GM23338 (cell line): ENCODE data around the gene SEMA5A. TPM values are rescaled to one million over a fixed set of nuclear protein-coding genes. Genes with fewer than 3 reads are reported as not detected.

Experiments used
- ATAC-seq: fragments of 200-7000 bp; cut with Tn5 transposase; 3 replicates; pipeline ENCODE4 v1.9.1; 2020
- DNase-seq: peaks from one replicate; pipeline ENCODE4 v3.0.0-alpha.2; 2015; ENCODE audit warnings: low spot score
- H2AFZ ChIP-seq: fragments of 200-600 bp; sonication (generic); 2 replicates; pipeline ENCODE4 v1.8.0; 2016; ENCODE audit warnings: antibody characterized with exemption, mild to moderate bottlenecking, moderate library complexity
- H3F3A ChIP-seq: fragments of 200-600 bp; sonication (generic); replicated peaks from 2 replicates; pipeline ENCODE4 v1.8.0; 2017; ENCODE audit warnings: antibody characterized with exemption, mixed run types, low read depth
- H3K27ac ChIP-seq: fragments of 200-600 bp; sonication (generic); 2 replicates; pipeline ENCODE4 v1.6.1; 2016; ENCODE audit warnings: low read depth
- H3K27me3 ChIP-seq: fragments of 200-600 bp; sonication (generic); 2 replicates; pipeline ENCODE4 v1.8.0; 2016; ENCODE audit warnings: mild to moderate bottlenecking, mixed run types, moderate library complexity; ENCODE audit not compliant: insufficient read depth
- H3K36me3 ChIP-seq: fragments of 200-600 bp; sonication (generic); 2 replicates; pipeline ENCODE4 v1.8.0; 2016; ENCODE audit warnings: mild to moderate bottlenecking; ENCODE audit not compliant: insufficient read depth
- H3K4me1 ChIP-seq: fragments of 200-600 bp; sonication (generic); 2 replicates; pipeline ENCODE4 v1.8.0; 2016; ENCODE audit warnings: mild to moderate bottlenecking, moderate library complexity; ENCODE audit not compliant: insufficient read depth
- H3K4me2 ChIP-seq: fragments of 200-600 bp; sonication (generic); 2 replicates; pipeline ENCODE4 v1.7.1; 2017; ENCODE audit warnings: mixed run types
- H3K4me3 ChIP-seq: fragments of 200-600 bp; sonication (generic); 2 replicates; pipeline ENCODE4 v1.6.1; 2016; ENCODE audit warnings: mixed run types
- H3K79me2 ChIP-seq: fragments of 200-600 bp; sonication (generic); replicated peaks from 2 replicates; pipeline ENCODE4 v1.8.0; 2017; ENCODE audit warnings: mild to moderate bottlenecking; ENCODE audit not compliant: insufficient read depth
- H3K9me2 ChIP-seq: fragments of 200-600 bp; sonication (generic); 2 replicates; pipeline ENCODE4 v1.8.0; 2017; ENCODE audit not compliant: insufficient read depth
- H4K20me1 ChIP-seq: fragments of 200-600 bp; sonication (generic); replicated peaks from 2 replicates; pipeline ENCODE4 v1.8.0; 2017; ENCODE audit warnings: mild to moderate bottlenecking; ENCODE audit not compliant: insufficient read depth
- H3K27ac Mint-ChIP-seq: 2 replicates; pipeline ENCODE4 v1.8.0; 2020; ENCODE audit warnings: inconsistent platforms, mild to moderate bottlenecking, moderate library complexity, mixed read lengths
- H3K27me3 Mint-ChIP-seq: 3 replicates; pipeline ENCODE4 v1.8.0; 2022; ENCODE audit warnings: low read depth, mild to moderate bottlenecking, moderate library complexity, mixed read lengths, inconsistent platforms; ENCODE audit not compliant: insufficient read depth, poor library complexity
- H3K36me3 Mint-ChIP-seq: 3 replicates; pipeline ENCODE4 v1.8.0; 2021; ENCODE audit warnings: low read depth, mild to moderate bottlenecking, inconsistent platforms, moderate library complexity, mixed read lengths
- H3K4me1 Mint-ChIP-seq: 3 replicates; pipeline ENCODE4 v1.8.0; 2020; ENCODE audit warnings: mild to moderate bottlenecking, inconsistent platforms, mixed read lengths
- H3K4me3 Mint-ChIP-seq: 3 replicates; pipeline ENCODE4 v1.8.0; 2021; ENCODE audit warnings: moderate library complexity, mild to moderate bottlenecking, inconsistent platforms, mixed read lengths
- H3K9me3 Mint-ChIP-seq: 3 replicates; pipeline ENCODE4 v1.8.0; 2020; ENCODE audit warnings: moderate library complexity, mild to moderate bottlenecking, inconsistent platforms, mixed read lengths
- CREB1 ChIP-seq: fragments of 250-450 bp; sonication (Bioruptor Pico); IDR thresholded peaks from 2 replicates; pipeline ENCODE4 v1.5.0; 2020; ENCODE audit warnings: low read depth, mild to moderate bottlenecking, moderate library complexity
- EZH2 ChIP-seq: fragments of 200-600 bp; sonication (generic); IDR thresholded peaks from one replicate; pipeline ENCODE4 v1.8.0; 2017; ENCODE audit warnings: antibody characterized with exemption, mild to moderate bottlenecking, low read depth; ENCODE audit not compliant: unreplicated experiment
- JUNB ChIP-seq: IDR thresholded peaks from one replicate; pipeline ENCODE4 v1.6.1; 2016; ENCODE audit warnings: antibody characterized with exemption; ENCODE audit not compliant: unreplicated experiment
- ZNF114 ChIP-seq: fragments of 250-450 bp; sonication (Bioruptor Pico); IDR thresholded peaks from 2 replicates; pipeline ENCODE4 v1.5.0; 2020; ENCODE audit warnings: mild to moderate bottlenecking, moderate library complexity
- ZNF331 ChIP-seq: fragments of 250-450 bp; sonication (Bioruptor Pico); IDR thresholded peaks from 2 replicates; pipeline ENCODE4 v1.5.0; 2020; ENCODE audit warnings: low read depth, mild to moderate bottlenecking, moderate library complexity
- polyA plus RNA-seq: library from polyadenylated mRNA; unstranded; fragments of >200 nt; fragmentation: Nextera tagmentation; extraction: Ambion mirVana; gene quantifications from 2 replicates; pipeline ENCODE4 v1.2.1, GENCODE V29; 2016
- total RNA-seq: library from RNA; depleted of rRNA; stranded (reverse); fragments of >200 nt; shearing (Covaris generic); gene quantifications from 2 replicates; pipeline ENCODE4 v1.2.3, GENCODE V29; 2014
- TF ChIP-seq, protein P1 (sequence below), 2 experiments: fragments of 200-600 bp in 1 of 2; sonication (generic) in 1 of 2; conservative IDR thresholded peaks; 2 replicates each; pipeline versions ENCODE4 v1.5.1 to v1.6.1; 2016 to 2017; ENCODE audit warnings: antibody characterized with exemption in 2 of 2, low read depth in 2 of 2, mild to moderate bottlenecking in 2 of 2, moderate library complexity in 1 of 2
- TF ChIP-seq, protein P2 (sequence below): IDR thresholded peaks from 2 replicates; pipeline ENCODE4 v1.6.1; 2016; ENCODE audit warnings: antibody characterized with exemption
- TF ChIP-seq, protein P3 (sequence below): IDR thresholded peaks from one replicate; pipeline ENCODE4 v1.6.1; 2018; ENCODE audit warnings: antibody characterized with exemption; ENCODE audit not compliant: unreplicated experiment

The SEMA5A gene
- total and polyA plus RNA-seq, 2 experiments from 2014 or later: 2.1 to 8.1 TPM

DNA sequence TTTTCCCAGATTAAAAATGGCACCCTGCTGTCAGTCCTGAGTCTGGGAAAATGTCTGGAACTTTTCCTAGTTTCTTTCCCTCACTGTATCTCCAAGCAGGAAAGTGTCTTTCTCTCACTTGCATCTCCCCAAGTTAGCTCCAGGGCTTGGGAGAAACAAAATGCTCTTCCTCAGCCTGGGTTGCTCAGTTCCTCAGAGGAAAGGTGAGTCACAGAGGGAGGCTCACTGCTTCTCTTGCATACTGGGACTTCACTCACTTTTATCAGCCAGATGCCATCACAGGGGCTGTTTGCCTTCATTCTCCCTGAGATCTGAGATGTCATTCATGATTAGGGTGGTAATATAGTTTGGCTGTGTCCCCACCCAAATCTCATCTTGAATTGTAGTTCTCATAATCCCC, 519.9 kb downstream of the SEMA5A start (continued):
- TF ChIP-seq, protein P1, sequence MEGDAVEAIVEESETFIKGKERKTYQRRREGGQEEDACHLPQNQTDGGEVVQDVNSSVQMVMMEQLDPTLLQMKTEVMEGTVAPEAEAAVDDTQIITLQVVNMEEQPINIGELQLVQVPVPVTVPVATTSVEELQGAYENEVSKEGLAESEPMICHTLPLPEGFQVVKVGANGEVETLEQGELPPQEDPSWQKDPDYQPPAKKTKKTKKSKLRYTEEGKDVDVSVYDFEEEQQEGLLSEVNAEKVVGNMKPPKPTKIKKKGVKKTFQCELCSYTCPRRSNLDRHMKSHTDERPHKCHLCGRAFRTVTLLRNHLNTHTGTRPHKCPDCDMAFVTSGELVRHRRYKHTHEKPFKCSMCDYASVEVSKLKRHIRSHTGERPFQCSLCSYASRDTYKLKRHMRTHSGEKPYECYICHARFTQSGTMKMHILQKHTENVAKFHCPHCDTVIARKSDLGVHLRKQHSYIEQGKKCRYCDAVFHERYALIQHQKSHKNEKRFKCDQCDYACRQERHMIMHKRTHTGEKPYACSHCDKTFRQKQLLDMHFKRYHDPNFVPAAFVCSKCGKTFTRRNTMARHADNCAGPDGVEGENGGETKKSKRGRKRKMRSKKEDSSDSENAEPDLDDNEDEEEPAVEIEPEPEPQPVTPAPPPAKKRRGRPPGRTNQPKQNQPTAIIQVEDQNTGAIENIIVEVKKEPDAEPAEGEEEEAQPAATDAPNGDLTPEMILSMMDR (conservative IDR thresholded peaks at IDR 0.05; ENCODE audit: low read depth in 2 of 2): no peak
- TF ChIP-seq JUNB (no peak), ZNF114 (no peak), ZNF331 (CRISPR knock-in tag) (no peak)
- TF ChIP-seq, protein P2, sequence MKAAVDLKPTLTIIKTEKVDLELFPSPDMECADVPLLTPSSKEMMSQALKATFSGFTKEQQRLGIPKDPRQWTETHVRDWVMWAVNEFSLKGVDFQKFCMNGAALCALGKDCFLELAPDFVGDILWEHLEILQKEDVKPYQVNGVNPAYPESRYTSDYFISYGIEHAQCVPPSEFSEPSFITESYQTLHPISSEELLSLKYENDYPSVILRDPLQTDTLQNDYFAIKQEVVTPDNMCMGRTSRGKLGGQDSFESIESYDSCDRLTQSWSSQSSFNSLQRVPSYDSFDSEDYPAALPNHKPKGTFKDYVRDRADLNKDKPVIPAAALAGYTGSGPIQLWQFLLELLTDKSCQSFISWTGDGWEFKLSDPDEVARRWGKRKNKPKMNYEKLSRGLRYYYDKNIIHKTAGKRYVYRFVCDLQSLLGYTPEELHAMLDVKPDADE: no peak
- TF ChIP-seq, protein P3, sequence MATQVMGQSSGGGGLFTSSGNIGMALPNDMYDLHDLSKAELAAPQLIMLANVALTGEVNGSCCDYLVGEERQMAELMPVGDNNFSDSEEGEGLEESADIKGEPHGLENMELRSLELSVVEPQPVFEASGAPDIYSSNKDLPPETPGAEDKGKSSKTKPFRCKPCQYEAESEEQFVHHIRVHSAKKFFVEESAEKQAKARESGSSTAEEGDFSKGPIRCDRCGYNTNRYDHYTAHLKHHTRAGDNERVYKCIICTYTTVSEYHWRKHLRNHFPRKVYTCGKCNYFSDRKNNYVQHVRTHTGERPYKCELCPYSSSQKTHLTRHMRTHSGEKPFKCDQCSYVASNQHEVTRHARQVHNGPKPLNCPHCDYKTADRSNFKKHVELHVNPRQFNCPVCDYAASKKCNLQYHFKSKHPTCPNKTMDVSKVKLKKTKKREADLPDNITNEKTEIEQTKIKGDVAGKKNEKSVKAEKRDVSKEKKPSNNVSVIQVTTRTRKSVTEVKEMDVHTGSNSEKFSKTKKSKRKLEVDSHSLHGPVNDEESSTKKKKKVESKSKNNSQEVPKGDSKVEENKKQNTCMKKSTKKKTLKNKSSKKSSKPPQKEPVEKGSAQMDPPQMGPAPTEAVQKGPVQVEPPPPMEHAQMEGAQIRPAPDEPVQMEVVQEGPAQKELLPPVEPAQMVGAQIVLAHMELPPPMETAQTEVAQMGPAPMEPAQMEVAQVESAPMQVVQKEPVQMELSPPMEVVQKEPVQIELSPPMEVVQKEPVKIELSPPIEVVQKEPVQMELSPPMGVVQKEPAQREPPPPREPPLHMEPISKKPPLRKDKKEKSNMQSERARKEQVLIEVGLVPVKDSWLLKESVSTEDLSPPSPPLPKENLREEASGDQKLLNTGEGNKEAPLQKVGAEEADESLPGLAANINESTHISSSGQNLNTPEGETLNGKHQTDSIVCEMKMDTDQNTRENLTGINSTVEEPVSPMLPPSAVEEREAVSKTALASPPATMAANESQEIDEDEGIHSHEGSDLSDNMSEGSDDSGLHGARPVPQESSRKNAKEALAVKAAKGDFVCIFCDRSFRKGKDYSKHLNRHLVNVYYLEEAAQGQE: no peak

GRCh38 chr5:9020996-9021395, 524.9 kb downstream of the SEMA5A start:
- Mint-ChIP-seq H3K27ac (no peak overlapping the region), H3K4me3 (no peak overlapping the region), H3K9me3 (peaks cover 32% of the 10 kb centered on the region), H3K36me3 (peaks cover 10% of the 10 kb centered on the region; the same call in 2 of the 3 replicates), H3K27me3 (no peaks in the 10 kb centered on the region), H3K4me1 (no peaks in the 10 kb centered on the region)
- Histone ChIP-seq H3K9me2 (no peaks in the 10 kb centered on the region; the same call in 1 of the 2 replicates), H3F3A (no peaks in the 10 kb centered on the region), H3K27me3 (no peaks in the 10 kb centered on the region), H3K79me2 (no peaks in the 10 kb centered on the region), H3K4me3 (no peak overlapping the region), H3K4me1 (no peaks in the 10 kb centered on the region), H3K36me3 (no peaks in the 10 kb centered on the region), H2AFZ (no peak overlapping the region), H4K20me1 (no peaks in the 10 kb centered on the region), H3K4me2 (no peak overlapping the region), H3K27ac (no peak overlapping the region)
- no peak for DNase-seq
- TF ChIP-seq EZH2 (no peak), ZNF114 (no peak), JUNB (no peak), CREB1 (no peak), ZNF331 (CRISPR knock-in tag) (no peak)
- TF ChIP-seq, protein P1 (conservative IDR thresholded peaks at IDR 0.05; ENCODE audit: low read depth in 2 of 2): no peak
- no peak for ATAC-seq
